HepG2 (cell line): ENCODE results near the gene PLCL2. TPM values are rescaled to one million over a fixed set of nuclear protein-coding genes. Genes with fewer than 3 reads are reported as not detected.

ENCODE experiments used
- ATAC-seq: fragments of 200-7000 bp; cut with Tn5 transposase; 3 replicates; pipeline ENCODE4 v1.9.1; 2020; ENCODE audit warnings: mild to moderate bottlenecking, moderate library complexity
- BruUV-seq: library from RNA; stranded (reverse); fragments of 400-500 nt; replicated peaks from 2 replicates; lab custom pipeline; 2021; lab: Mats Ljungman, UMichigan
- CTCF ChIA-PET: fragments of 300-600 bp; formaldehyde crosslinking; extraction: SDS; loops from one replicate; lab custom pipeline; 2021; ENCODE audit warnings: low total read pairs, inconsistent platforms, low intra/inter-chr PET ratio; lab: Yijun Ruan, JAX
- POLR2A ChIA-PET: fragments of 350-600 bp; sonication (Branson Sonifier 250); formaldehyde crosslinking; loops from one replicate; lab custom pipeline; 2020; ENCODE audit warnings: antibody characterized with exemption, inconsistent platforms; lab: Yijun Ruan, JAX
- DNase-seq: peaks from one replicate; pipeline ENCODE4 v3.0.0-alpha.2; 2015; ENCODE audit warnings: low spot score
- FAIRE-seq: peaks from 3 replicates; lab custom pipeline; 2011; peaks lifted over from hg19 to GRCh38; lab: Jason Lieb, UNC
- H2AFZ ChIP-seq: one replicate; pipeline ENCODE4 v1.6.1; 2011; ENCODE audit warnings: low read length, inconsistent platforms
- H3K27ac ChIP-seq: fragments of 300-600 bp; 3 replicates; pipeline ENCODE4 v1.8.0; 2011; ENCODE audit warnings: mixed run types, mild to moderate bottlenecking, mixed read lengths, low read length, inconsistent platforms; ENCODE audit not compliant: insufficient read depth; ENCODE audit errors: extremely low read length
- H3K27me3 ChIP-seq, 2 experiments: fragments of 200-600 bp in 1 of 2; 2 replicates in 1 of 2; 3 replicates in 1 of 2; pipeline versions ENCODE4 v1.6.0 to v1.8.0; 2011; ENCODE audit warnings: low read length in 2 of 2, mild to moderate bottlenecking in 2 of 2, moderate library complexity in 2 of 2, inconsistent platforms in 1 of 2; ENCODE audit not compliant: insufficient read depth in 2 of 2, control insufficient read depth in 1 of 2
- H3K36me3 ChIP-seq, 2 experiments: fragments of 200-600 bp in 1 of 2; replicated peaks in 1 of 2; 2 replicates in 1 of 2; 3 replicates in 1 of 2; pipeline versions ENCODE4 v1.5.1 to v1.8.0; 2011; ENCODE audit warnings: low read length in 2 of 2, inconsistent platforms in 1 of 2; ENCODE audit not compliant: insufficient read depth in 2 of 2, control insufficient read depth in 1 of 2
- H3K4me1 ChIP-seq: 2 replicates; pipeline ENCODE4 v1.5.1; 2012; ENCODE audit warnings: low read length, inconsistent platforms; ENCODE audit not compliant: insufficient read depth
- H3K4me2 ChIP-seq: 2 replicates; pipeline ENCODE4 v1.6.0; 2011; ENCODE audit warnings: low read depth, low read length, inconsistent platforms
- H3K4me3 ChIP-seq, 3 experiments: fragments of 200-600 bp in 1 of 3; sonication (generic), shearing (Covaris generic) in 1 of 3; replicated peaks in 1 of 3; 2 replicates each; pipeline ENCODE4 v1.5.1; 2011 to 2016; ENCODE audit warnings: low read length in 3 of 3, inconsistent platforms in 2 of 3, low read depth in 2 of 3, mild to moderate bottlenecking in 2 of 3, control low read depth in 1 of 3, mixed read lengths in 1 of 3; ENCODE audit not compliant: insufficient read depth in 1 of 3
- H3K79me2 ChIP-seq: one replicate; pipeline ENCODE4 v1.6.1; 2011; ENCODE audit warnings: low read length, inconsistent platforms; ENCODE audit not compliant: insufficient read depth
- H3K9ac ChIP-seq: 2 replicates; pipeline ENCODE4 v1.6.0; 2011; ENCODE audit warnings: mild to moderate bottlenecking, low read depth, low read length, inconsistent platforms; ENCODE audit not compliant: insufficient read depth
- H3K9me3 ChIP-seq: 2 replicates; pipeline ENCODE4 v1.5.1; 2012; ENCODE audit warnings: mild to moderate bottlenecking, low read length
- H4K20me1 ChIP-seq: 2 replicates; pipeline ENCODE4 v1.6.0; 2011; ENCODE audit warnings: inconsistent platforms, mild to moderate bottlenecking, low read length, moderate library complexity; ENCODE audit not compliant: insufficient read depth
- ATM ChIP-seq: fragments of 450-650 bp; IDR thresholded peaks from 2 replicates; pipeline ENCODE4 v1.7.1; 2017; ENCODE audit warnings: mild to moderate bottlenecking, borderline replicate concordance
- HNRNPUL1 ChIP-seq: fragments of 200-400 bp; formaldehyde crosslinking; IDR thresholded peaks from 2 replicates; pipeline ENCODE4 v1.6.1; 2017; ENCODE audit warnings: low read depth, mild to moderate bottlenecking, low read length, moderate library complexity
- KAT2B ChIP-seq: fragments of 150-350 bp; IDR thresholded peaks from 2 replicates; pipeline ENCODE4 v1.6.1; 2014; ENCODE audit warnings: low read depth, low read length, borderline replicate concordance
- NR2C2 ChIP-seq: sonication (generic); formaldehyde crosslinking; IDR thresholded peaks from 2 replicates; pipeline ENCODE4 v1.4.0; 2020; ENCODE audit warnings: missing genetic modification reagents, mild to moderate bottlenecking, moderate library complexity, borderline replicate concordance
- RBM39 ChIP-seq: fragments of 200-400 bp; formaldehyde crosslinking; IDR thresholded peaks from one replicate; pipeline ENCODE4 v1.6.1; 2018; ENCODE audit warnings: antibody characterized with exemption, mild to moderate bottlenecking, low read depth, low read length; ENCODE audit not compliant: poor library complexity, severe bottlenecking
- REXO4 ChIP-seq: sonication (generic); formaldehyde crosslinking; IDR thresholded peaks from 2 replicates; pipeline ENCODE4 v1.8.0; 2022; ENCODE audit warnings: missing genetic modification reagents, mild to moderate bottlenecking, borderline replicate concordance
- SAP130 ChIP-seq: IDR thresholded peaks from 2 replicates; pipeline ENCODE4 v1.6.1; 2016; ENCODE audit warnings: low read depth
- SMC3 ChIP-seq: IDR thresholded peaks from 2 replicates; pipeline ENCODE4 v1.6.1; 2011; ENCODE audit warnings: low read length, improper control_type of control experiment
- SYNCRIP ChIP-seq: fragments of 200-400 bp; formaldehyde crosslinking; IDR thresholded peaks from 2 replicates; pipeline ENCODE4 v1.6.1; 2018; ENCODE audit warnings: mild to moderate bottlenecking, low read depth, low read length; ENCODE audit not compliant: insufficient read depth
- TBL1XR1 ChIP-seq: fragments of 150-350 bp; IDR thresholded peaks from 2 replicates; pipeline ENCODE4 v1.6.1; 2014; ENCODE audit warnings: borderline replicate concordance, low read length; ENCODE audit not compliant: partially characterized antibody
- ZNF101 ChIP-seq: sonication (generic); formaldehyde crosslinking; IDR thresholded peaks from 2 replicates; pipeline ENCODE4 v1.4.0; 2020; ENCODE audit warnings: mild to moderate bottlenecking, low read depth, missing genetic modification reagents, borderline replicate concordance
- ZNF619 ChIP-seq: sonication (generic); formaldehyde crosslinking; IDR thresholded peaks from 2 replicates; pipeline ENCODE4 v1.4.0; 2020; ENCODE audit warnings: mild to moderate bottlenecking, missing genetic modification reagents
- ZNF792 ChIP-seq: IDR thresholded peaks from 2 replicates; pipeline ENCODE4 v1.6.1; 2016
- ZSCAN25 ChIP-seq: sonication (generic); formaldehyde crosslinking; IDR thresholded peaks from 2 replicates; pipeline ENCODE4 v1.8.0; 2022; ENCODE audit warnings: mild to moderate bottlenecking, missing genetic modification reagents
- WGBS: methylation state at CpG from one replicate; pipeline ENCODE4 v1.1.6; 2017; ENCODE audit warnings: low lambda C conversion rate; 5-methylcytosine and 5-hydroxymethylcytosine counted together
- in situ Hi-C: cut with HindIII; loops from 2 replicates; pipeline ENCODE4 v1.10.0; 2017; ENCODE audit warnings: low pct_unique_long_range_greater_than_20kb; ENCODE audit not compliant: extremely low pct_ligation_motif_present
- intact Hi-C: fragments of 100-400 bp; cut with micrococcal nuclease; formaldehyde crosslinking; loops from one replicate; pipeline ENCODE4 v1.10.0; 2022; ENCODE audit not compliant: unreplicated experiment
- polyA plus RNA-seq, 8 experiments: library from polyadenylated mRNA; depleted of rRNA in 3 of 8; stranded (reverse) in 7 of 8; unstranded in 1 of 8; fragments of >200 nt; fragmentation: Illumina TruSeq in 4 of 8; extraction: Trizol in 4 of 8; gene quantifications; 2 replicates each; pipeline versions ENCODE4 v1.2.1 to v1.2.3, GENCODE V29; 2011 to 2016; ENCODE audit warnings: low read depth in 4 of 8, missing spikeins in 1 of 8, mixed read lengths in 1 of 8; ENCODE audit not compliant: insufficient read depth in 1 of 8
- total RNA-seq, 5 experiments: library from RNA; depleted of rRNA; stranded (reverse); fragments of >200 nt; fragmentation: Illumina TruSeq; extraction: Trizol; gene quantifications; 2 replicates each; pipeline ENCODE4 v1.2.3, GENCODE V29; 2016; ENCODE audit warnings: low read depth in 1 of 5
- TF ChIP-seq, protein P1 (sequence below): sonication (generic); formaldehyde crosslinking; IDR thresholded peaks from 2 replicates; pipeline ENCODE4 v1.4.0; 2020; ENCODE audit warnings: missing genetic modification reagents

Gene PLCL2
- total and polyA plus RNA-seq, 2 of the 13 experiments (the other 11 are each of a cell fraction or from before 2014, with no cell fraction given) = not detected

DNA sequence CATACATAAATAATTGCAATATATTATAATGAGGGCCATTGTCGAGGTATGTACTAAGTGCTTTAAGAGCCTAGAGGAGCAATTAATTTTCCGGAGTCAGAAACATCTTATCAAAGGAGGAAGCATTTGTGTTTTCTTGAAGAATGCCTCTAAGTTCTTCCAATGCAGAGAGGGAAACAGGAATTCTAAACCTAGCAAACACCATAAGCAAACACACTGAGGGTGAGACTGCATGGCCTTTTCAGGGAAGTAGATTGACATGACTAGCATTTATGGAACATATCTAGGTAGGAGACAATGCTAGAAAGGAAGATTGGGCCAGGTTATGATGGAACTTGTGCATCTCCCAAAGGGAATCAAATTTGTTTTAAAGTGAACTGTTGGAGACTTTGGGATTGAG lies 7.2 kb upstream of the PLCL2 start (continued):
- TF ChIP-seq ZNF101 (no peak), SMC3 (no peak), ATM (no peak)
- TF ChIP-seq, protein P1, sequence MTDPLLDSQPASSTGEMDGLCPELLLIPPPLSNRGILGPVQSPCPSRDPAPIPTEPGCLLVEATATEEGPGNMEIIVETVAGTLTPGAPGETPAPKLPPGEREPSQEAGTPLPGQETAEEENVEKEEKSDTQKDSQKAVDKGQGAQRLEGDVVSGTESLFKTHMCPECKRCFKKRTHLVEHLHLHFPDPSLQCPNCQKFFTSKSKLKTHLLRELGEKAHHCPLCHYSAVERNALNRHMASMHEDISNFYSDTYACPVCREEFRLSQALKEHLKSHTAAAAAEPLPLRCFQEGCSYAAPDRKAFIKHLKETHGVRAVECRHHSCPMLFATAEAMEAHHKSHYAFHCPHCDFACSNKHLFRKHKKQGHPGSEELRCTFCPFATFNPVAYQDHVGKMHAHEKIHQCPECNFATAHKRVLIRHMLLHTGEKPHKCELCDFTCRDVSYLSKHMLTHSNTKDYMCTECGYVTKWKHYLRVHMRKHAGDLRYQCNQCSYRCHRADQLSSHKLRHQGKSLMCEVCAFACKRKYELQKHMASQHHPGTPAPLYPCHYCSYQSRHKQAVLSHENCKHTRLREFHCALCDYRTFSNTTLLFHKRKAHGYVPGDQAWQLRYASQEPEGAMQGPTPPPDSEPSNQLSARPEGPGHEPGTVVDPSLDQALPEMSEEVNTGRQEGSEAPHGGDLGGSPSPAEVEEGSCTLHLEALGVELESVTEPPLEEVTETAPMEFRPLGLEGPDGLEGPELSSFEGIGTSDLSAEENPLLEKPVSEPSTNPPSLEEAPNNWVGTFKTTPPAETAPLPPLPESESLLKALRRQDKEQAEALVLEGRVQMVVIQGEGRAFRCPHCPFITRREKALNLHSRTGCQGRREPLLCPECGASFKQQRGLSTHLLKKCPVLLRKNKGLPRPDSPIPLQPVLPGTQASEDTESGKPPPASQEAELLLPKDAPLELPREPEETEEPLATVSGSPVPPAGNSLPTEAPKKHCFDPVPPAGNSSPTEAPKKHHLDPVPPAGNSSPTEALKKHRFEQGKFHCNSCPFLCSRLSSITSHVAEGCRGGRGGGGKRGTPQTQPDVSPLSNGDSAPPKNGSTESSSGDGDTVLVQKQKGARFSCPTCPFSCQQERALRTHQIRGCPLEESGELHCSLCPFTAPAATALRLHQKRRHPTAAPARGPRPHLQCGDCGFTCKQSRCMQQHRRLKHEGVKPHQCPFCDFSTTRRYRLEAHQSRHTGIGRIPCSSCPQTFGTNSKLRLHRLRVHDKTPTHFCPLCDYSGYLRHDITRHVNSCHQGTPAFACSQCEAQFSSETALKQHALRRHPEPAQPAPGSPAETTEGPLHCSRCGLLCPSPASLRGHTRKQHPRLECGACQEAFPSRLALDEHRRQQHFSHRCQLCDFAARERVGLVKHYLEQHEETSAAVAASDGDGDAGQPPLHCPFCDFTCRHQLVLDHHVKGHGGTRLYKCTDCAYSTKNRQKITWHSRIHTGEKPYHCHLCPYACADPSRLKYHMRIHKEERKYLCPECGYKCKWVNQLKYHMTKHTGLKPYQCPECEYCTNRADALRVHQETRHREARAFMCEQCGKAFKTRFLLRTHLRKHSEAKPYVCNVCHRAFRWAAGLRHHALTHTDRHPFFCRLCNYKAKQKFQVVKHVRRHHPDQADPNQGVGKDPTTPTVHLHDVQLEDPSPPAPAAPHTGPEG (CRISPR knock-in tag) = no peak

GRCh38 chr3:16877911-16878310 lies 6.8 kb upstream of the PLCL2 start:
- Histone ChIP-seq H3K4me2 (no peak overlapping the region), H4K20me1 (no peaks in the 10 kb centered on the region), H3K9me3 (no peaks in the 10 kb centered on the region), H3K4me1 (no peaks in the 10 kb centered on the region), H3K27me3 (no peaks in the 10 kb centered on the region), H3K79me2 (no peaks in the 10 kb centered on the region), H3K9ac (no peak overlapping the region), H2AFZ (no peak overlapping the region), H3K36me3 (no peaks in the 10 kb centered on the region), H3K27ac (no peak overlapping the region), H3K4me3 (no peak overlapping the region)
- DNase-seq (no peak), ATAC-seq (no peak), FAIRE-seq (no peak)
- intact Hi-C loops = no loop called here
- no TSS peak for BruUV-seq
- in situ Hi-C loops = no loop called here
- POLR2A ChIA-PET = no interaction called here
- WGBS = 0% methylated on average over 1 of the region's 1 CpG
- TF ChIP-seq KAT2B (no peak), SYNCRIP (no peak), ZNF619 (CRISPR knock-in tag) (no peak), REXO4 (CRISPR knock-in tag) (no peak), RBM39 (no peak), SAP130 (CRISPR knock-in tag) (no peak), TBL1XR1 (no peak), NR2C2 (CRISPR knock-in tag) (no peak), ZNF792 (CRISPR knock-in tag) (no peak), ZSCAN25 (CRISPR knock-in tag) (no peak), HNRNPUL1 (no peak)
- CTCF ChIA-PET = no interaction called here
